NCI-H510A treated with DMSO at 0.1 percent for 48 hours (cell line): ENCODE measurements around the gene MVB12B.

Source experiments
- DNase-seq: peaks from one replicate; lab custom pipeline; 2025; lab: John Stamatoyannopoulos, UW

The MVB12B gene

DNA sequence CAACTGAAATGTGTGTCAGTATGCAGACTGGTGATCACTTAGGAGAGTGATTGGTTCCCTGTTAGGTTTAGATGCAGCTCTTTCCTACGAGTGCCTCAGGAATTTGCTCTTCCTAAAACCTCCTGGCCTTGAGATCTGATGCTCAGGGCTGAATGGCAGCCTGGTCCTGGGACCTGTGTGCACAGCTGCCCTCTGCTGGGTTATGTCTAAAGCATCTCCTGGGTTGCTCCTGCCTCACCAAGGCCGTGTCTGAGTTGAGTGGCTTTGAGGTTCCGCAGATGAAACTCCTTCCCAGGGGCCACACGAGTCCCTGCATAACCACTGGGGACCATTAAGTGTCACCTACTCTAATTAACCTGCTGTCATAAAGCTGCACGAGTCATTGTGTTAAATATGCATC, 59.5 kb downstream of the MVB12B start:
- peak; percentile 32 for DNase-seq

DNA sequence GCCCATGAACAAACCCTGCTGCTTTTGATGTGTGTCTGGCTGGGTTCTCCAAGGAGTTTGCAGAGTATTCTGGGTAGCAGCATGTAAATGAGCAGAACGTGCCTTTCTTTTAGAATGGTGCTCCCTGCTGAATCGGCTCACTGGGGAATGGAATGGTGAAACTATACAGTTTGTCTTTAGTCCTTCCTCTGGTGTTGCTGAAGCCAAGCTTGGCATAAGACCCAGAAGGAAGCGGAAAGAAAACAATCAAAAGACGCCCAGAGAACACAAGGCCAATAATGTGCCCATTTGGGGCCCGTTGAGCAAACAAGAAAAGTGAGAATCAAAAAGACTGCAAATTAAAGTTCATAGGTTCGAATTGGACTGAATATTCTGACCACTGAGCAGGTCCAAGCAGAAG, 60.1 kb downstream of the MVB12B start:
- DNase-seq: no peak

DNA sequence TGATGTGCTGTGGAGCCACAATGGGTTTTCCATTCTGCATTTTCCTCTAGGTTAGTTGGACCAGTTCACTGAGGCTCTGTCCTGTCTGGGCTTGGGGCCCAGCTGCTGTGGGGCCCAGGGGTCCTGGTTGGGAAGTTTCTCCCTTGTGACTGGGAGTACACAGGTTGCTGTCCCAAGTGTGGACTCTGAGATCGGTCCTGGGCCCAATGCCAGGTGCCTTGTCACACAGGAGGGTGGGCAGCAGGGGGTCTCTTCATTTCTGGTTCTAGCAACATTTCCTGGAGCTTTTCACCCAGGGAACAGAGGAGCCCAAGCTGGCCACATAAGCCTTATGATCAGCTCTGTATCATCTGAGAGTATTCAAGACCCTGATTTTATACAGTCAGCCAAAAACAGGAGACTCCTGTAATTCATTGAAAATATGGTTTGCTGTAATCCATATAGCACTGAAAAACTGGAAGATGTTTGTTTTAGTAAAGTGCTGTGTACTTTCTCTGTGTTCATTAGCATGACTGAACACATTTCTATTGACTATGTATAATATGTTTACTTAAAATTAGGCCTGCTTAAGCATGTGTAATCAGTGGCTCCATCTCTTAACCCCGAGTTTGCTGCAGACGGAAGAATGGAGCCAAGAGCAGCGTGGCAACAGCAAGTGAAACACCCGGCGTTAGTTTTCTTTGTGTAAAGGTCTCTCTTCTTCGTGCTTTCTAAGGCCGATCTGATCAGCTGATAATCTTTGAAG, 62.5 kb downstream of the MVB12B start:
- DNase-seq: peak; percentile 50

DNA sequence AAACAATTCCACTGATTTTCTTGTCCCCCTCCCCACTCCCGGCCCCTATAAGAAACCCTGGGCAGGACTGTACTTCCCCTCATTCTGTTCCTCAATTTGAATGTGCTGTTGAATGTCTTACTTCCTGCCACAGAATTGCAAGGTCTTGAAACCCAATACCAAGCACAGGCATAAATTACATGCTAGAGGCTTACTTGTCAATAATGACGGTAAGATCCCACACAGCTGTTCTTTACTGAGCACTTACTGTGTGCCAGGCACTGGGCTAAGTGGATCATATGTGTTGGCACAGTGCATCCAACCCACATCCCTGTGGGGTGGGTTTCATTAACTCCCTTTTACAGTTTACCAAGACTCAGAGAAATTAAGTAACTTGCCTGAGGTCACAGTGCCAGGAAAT, 63.4 kb downstream of the MVB12B start:
- peak; percentile 39 for DNase-seq

DNA sequence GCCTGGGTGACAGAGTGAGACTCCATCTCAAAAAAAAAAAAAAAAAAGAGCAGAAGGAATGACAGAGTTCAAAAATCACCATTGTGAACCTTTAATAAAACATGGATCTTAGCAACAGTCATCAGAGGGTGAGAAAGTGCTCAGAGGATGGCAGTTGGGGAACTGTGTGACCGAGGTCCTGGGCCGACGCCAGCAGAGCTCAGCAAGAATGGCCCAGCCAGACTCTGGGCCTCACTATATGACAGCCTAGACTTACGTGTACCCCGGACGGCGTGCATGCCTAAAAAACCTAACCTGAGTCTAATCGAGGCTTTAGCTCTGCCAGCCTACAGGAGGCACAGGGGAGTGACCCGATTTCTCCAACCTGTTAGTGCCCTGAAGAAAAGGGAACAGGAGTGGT, 64.3 kb downstream of the MVB12B start:
- DNase-seq: no peak

DNA sequence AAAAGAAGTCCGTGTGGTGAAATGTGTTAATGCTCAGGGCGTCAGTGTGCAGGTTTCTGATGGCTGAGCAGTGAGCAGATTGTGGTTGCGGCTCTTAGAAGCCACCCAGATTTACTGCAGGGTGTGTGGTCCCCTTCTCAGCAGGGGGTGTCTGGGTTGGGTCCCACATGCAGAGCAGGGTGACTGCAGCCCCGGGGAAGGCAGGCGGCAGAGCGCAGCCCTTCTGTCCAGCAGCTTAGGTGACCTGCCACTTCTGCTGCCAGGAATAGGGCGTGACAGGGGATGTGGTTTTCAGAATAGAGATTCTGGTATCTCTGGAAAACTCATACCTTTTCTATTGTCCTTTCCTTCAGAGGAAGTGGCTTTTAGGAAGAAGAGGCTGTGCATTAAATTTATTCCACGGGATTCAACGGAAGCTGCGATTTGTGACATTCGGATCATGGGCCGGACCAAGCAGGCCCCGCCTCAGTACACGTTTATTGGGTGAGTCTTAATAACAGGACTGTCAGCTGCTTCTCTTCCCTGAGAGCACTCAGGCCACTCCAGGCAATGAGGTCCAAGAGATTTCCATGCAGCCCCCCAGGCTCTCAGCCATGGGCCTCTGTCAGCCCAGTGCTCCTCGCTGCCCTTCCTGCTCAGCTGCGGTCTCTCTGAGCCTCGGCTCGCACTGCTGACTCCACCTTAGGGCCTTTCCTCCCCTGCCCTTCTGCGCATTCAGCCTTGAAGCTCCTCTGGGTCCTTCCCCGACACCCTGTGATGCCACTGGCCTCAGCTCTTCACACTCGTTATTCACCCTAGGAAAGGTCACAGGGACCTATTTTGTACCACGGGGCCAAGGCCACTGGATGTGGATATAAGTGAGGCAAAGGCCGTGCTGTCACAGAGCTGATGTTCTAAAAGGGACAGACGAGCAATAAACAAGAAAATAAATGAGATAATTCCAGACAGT, 65.4 kb downstream of the MVB12B start:
- DNase-seq: no peak

DNA sequence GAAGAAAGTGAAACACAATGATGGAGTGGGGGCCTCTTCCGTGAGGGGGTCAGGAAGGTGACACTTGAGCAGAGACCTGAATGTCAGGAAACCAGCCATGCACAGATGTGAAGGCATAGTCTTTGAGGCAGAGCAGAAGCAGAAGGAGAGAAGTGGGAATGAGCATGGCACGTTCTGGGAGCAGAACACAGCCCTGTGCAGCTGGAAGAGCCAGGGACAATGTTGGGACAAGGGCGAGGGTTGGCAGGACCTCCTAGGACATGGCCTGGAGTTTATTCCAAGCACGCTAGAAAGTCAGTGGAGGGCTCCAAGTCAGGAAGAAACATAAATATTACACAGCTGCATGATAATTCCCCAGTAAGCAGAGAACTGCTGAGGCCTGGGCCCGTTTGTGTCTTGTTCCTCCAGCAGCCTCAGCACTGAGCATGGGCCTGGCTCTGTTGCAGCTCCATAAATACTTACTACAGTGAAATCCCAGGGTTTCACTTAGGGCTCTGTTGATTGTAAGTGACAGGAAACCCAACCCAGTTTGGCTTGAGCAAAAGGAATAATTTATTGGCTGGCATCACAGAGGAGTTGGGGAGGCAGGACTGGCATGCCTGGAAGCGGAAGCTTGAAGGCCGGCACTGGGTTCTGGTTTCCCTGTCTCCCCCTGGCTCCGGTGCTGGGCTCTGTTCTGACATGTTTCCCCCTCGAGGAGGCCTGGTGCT, 66.2 kb downstream of the MVB12B start:
- no peak for DNase-seq

DNA sequence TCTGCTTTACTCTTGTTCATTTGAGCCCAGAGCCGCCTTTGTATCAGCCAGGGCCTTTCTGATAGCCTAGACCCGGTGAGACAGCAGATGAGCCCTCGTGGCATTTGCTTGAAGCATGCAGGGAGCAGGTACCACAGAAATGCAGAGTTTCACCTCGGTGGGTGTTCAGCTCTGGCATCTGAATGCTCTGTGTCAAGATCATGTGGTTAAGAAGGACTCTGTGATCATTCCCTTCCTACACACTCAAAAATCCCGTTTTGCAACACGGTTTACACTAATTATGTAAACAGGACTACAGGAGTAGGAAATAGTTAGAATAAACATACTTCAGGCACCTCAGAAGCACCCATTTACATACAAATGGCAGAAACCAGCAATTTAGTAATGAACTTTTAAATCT, 67.2 kb downstream of the MVB12B start:
- no peak for DNase-seq

DNA sequence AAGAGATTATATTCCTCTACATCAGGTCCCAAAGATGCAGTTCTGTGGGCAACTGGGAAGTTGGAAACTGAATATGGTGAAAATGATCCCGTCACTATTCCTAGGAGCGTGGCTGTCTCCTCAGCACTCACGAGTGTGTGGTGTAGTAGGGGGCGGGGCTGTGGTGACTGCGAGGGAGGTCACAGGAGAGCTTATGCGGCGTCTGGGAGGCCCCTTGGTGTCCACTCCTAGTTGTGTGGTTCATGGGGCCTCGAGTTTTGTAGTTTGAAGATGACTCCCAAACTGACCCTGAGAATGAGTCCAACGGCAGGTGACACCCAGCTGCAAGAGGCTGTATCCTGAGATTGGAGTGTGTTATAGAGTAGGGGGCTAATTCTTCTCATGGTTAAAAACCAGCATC, 68.2 kb downstream of the MVB12B start:
- no peak for DNase-seq

DNA sequence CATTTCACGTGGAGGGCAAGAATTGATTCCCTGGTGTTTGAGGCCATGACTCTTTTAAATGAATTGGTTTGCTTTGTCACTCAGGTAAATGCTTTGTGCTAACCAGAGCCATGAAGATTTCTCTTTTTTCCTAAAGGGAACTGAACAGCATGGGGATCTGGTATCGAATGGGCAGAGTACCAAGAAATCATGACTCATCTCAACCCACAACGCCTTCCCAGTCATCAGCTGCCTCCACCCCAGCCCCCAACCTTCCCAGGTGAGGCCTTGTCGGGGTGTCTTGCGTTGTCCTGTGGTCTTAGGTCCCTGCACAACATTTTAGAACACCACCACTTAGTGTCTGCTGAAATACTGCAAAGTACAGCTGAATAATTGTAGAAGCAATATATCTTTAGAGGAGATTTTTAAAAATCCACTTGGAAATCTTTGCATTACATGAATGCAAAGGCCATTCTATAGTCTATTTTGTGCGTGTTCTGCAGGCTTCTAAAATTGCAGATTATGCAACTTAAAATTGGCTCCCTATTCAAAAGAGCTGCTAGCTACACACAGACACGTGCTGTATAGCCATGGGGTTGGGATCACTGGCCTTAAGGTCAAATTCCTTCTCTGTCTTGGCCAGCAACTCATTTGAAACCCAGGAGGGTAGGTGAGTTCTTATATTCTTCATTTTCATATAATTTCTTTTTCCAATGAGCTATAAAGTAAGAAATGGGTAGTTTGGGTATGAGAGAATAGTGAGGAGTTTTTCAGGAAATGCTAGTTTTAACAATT, 69.0 kb downstream of the MVB12B start:
- DNase-seq: no peak

DNA sequence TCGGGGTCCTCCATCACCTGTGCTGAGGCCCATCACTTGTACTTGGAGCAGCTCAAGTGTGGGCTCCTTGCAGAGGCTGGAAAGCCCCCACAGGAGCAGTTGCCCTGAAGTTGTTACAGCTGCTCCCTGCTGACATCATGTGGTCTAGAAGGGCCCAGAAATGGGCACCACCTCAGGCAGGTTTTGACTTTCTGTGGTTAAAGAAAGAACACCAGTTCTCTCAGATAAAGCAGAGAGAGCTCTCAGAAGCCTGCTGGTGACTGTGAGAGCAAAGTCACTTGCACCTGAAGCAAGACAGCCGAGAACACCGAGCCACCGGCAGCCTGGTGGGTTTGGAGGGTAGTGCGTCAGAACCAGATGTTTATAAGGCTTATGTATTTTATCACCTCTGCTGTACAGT, 70.4 kb downstream of the MVB12B start:
- no peak for DNase-seq

DNA sequence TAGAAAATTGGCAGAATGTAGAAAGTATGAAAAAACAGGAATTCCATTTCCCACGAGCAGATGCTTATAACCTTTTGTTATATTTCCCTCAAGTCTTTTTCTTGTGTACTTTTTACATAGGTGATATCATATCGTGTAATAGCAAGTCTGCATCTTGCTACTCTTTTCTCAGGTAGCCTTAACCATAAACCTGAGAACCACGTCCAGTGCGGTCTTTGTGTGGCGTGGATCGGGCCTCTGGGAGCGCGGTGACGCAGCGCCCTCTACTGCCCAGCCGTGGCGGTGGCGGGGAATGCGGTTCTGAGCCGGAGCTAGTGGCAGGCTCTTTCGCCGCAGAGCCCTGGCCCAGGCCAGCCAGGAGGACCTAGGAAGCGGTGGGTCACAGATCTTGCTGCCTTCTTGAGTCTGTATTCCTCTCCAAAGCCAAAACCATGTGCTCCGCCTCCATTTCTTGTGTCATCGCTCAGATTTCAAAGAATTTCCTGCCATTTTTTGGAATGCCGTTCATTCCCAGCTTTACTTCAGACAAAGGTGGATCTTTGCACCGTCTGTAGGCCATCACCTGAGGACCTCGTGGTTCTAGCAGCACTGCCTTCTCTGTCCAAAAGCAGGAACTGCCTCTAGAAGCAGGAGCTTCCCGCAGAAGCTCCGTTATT, 71.9 kb downstream of the MVB12B start:
- peak; percentile 88 for DNase-seq

DNA sequence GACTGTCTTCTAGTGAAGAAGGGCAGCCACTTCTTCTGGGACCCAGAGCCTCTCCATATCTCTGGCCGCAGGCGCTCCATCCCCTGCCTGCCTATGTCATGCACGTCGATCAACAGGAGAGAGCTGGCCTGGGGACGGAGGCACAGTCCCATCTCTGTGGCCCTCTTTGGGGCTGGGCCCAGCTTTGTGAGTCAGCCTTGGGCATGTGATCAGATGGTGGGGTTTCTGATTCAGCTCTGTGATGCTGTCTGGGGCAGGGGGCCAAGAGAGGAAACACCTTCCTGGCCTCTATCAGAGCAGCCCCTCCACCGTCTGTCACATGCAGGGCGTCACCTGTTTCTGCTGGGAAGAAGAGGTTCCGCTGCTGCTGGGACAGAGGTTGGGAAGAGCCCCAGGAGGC, 72.6 kb downstream of the MVB12B start:
- DNase-seq: no peak

DNA sequence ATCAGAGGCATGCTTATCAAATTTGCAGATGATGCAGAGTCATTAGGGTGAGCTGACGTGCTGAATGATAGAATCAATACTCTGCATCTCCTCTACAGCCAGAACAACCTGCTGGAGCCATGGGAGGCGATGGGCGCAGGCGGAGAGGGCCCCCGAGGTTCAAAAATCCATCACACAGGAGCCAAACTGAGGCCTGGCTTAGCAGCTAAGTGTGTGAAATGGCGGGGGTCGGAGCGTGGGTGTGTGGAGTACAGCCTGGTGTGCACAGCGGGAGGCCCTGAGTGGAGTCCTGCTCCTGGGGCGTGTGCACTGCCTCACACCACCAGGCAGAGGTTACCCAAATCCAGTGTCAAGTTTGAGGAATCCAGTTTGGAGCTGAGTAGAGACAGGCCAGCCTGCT, 73.2 kb downstream of the MVB12B start:
- DNase-seq: no peak

DNA sequence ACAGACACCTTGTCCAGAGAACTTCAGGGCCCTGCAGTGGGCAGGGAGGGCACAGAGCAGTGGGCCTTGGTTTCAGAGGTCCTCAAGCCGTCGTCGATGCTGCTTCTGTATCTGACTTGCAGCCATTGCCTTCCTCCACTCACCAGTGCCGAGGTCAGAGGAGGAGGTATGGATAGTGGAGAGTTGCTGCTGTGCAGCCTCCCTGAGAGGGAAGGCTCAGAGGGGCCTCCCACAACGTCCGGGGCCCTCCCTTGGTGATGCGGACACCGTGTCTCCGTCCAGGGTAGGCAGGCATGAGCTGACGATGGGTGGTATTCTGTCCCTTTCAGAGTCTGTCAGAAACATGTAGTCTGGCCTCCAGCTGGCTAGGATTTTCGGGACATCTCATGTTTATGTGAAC, 73.9 kb downstream of the MVB12B start:
- no peak for DNase-seq

DNA sequence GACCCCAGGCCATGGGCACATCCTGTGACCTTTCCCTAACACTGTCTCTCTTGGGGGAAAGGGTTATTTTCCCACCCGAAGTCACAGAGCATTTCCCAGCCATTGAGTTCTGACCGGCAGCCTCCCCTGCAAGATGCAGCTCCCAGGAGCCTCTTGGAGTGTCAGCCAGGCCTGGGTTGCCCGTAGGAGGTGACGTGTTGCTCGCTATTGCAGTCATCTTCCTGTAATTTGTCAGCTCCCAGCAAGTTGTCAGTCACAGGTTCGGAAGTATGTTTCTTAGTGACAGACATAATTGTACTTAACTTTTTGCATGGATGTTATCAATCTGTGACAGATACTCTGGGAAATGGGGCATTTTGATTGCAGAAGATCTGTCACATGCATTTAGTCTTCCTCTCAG, 74.5 kb downstream of the MVB12B start:
- DNase-seq: no peak

DNA sequence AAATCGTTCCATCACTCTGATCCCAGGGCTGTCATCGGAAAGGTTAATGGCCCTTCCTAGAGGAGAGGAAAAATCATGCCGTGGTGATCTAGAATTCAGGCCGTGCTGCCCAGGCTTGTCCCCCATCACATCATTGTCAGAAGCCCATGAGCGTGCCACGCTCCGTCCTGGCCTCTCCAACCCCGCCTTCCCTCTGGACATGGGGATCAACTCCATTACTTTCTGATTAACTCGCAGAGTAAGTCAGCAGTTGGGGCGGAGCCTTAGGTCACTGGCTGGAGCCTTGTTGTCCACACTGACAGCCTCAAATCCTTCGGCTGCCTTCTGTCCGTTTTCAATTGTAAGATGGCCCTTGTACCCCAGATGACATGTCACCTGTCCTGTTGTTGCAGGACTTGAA, 75.0 kb downstream of the MVB12B start:
- no peak for DNase-seq

DNA sequence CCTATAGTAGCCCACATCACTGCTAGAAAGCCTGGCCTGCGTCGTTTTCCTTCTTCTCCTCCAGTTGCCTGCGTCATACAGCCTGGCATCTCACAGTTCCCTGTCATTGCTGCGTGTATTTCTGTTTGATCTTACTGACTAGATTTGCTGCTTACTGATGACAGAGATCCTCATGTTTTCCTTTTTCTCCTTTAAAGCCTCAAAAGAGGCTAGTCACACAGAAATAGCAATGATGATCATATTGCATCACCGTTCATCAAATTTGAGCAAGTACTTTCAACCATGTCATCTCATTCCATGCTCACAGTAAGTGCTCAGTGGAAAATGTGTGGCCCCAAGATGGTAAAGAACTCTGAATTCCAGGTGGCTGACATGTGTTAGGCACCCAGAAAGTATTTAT, 76.8 kb downstream of the MVB12B start:
- no peak for DNase-seq

DNA sequence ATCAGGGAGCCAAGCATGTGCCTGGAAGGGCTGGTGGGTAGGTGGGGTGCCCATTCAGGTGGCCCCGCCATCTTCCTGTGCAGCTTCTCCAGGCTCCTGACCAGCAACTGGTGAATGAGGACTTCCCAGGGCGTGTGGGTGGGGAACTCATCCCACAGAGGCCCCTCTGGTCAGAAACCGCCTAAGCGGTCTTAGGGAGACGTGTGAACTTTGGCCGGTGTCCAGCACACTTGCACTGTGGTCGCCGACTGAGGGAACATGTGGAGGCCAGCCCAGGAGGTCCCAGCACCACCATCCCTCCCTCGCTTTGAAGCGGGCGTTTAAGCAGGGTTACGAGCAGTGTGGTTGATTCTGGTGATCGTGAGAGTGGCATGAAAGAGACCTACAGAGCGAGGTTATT, 77.8 kb downstream of the MVB12B start:
- no peak for DNase-seq

DNA sequence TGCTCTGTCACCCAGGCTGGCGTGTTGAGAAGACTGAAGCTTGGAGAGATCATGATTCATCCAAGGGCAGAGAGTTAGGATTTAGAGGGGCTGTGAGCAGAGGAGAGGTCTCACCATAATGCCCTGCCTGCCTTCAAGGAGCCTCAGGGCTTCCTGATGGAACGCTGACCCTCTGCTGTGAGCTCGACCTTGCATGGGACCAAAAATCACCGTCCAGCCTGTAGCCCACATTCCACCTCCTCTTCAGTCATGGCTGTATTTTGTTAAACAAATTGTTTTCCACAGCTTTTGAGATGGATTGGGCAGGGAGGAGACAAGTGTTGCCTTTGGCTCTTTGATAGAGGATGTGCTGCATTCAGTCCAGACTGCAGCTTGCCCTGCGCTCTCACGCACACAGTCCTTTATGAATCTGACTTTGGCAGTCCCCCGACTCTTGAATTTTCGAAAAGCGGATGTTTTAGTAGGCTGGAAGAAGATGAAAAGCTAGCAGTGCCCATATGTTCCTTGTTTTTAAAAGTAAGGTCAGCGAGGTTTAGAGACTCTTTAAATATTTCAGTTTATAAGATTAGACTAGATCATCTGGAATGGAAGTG, 79.5 kb downstream of the MVB12B start:
- DNase-seq: no peak
